ENCODE results near the gene CHD5.
"Not testable (repeated sequence)": the region's sequence is repeated elsewhere in the genome, so short reads cannot be mapped to it uniquely, and the experiment has no call there.

CHD5 gene

GRCh38 chr1:6180268-6180706, at the start of gene CHD5:
TSS of gene CHD5 (minus strand) at chr1:6180321. CDS start at chr1:6180023, 298 bp downstream.
- no peak for DNase-seq

GRCh38 chr1:6225651-6226050, 45.5 kb upstream of the CHD5 start:
- no peak for DNase-seq

- DNase-seq, result no peak
Observed at GRCh38 chr1:6224718-6225117, 44.6 kb upstream of the CHD5 start.

- DNase-seq, result no peak
Observed at GRCh38 chr1:6223617-6224016, 43.5 kb upstream of the CHD5 start.

GRCh38 chr1:6222636-6223035, 42.5 kb upstream of the CHD5 start:
- no peak for DNase-seq

- no peak for DNase-seq
Observed at GRCh38 chr1:6221210-6221784, 41.2 kb upstream of the CHD5 start.

- no peak for DNase-seq
Observed at GRCh38 chr1:6220236-6220635, 40.1 kb upstream of the CHD5 start.

GRCh38 chr1:6219641-6220040, 39.5 kb upstream of the CHD5 start:
- not testable (repeated sequence) for DNase-seq

GRCh38 chr1:6218375-6219164, 38.4 kb upstream of the CHD5 start:
- no peak for DNase-seq

GRCh38 chr1:6212193-6212959, 32.3 kb upstream of the CHD5 start:
- peak; percentile 31 for DNase-seq

GRCh38 chr1:6211731-6212130, 31.6 kb upstream of the CHD5 start:
- no peak for DNase-seq

- no peak for DNase-seq
Observed at GRCh38 chr1:6210591-6211355, 30.7 kb upstream of the CHD5 start.

GRCh38 chr1:6209661-6210580, 29.8 kb upstream of the CHD5 start:
- no peak for DNase-seq

GRCh38 chr1:6208723-6209660, 28.9 kb upstream of the CHD5 start:
- peak; percentile 60 for DNase-seq

- DNase-seq, result no peak
Observed at GRCh38 chr1:6207921-6208320, 27.8 kb upstream of the CHD5 start.

GRCh38 chr1:6207075-6207885, 27.2 kb upstream of the CHD5 start:
- DNase-seq, result no peak

- no peak for DNase-seq
Observed at GRCh38 chr1:6206520-6206855, 26.4 kb upstream of the CHD5 start.

GRCh38 chr1:6205849-6206519, 25.9 kb upstream of the CHD5 start, which contains the start of gene RNF207:
TSS of gene RNF207 (plus strand) at chr1:6206119. CDS start at chr1:6206536, 417 bp downstream.
- peak; percentile 23 for DNase-seq

- DNase-seq, result no peak
Observed at GRCh38 chr1:6202256-6202655, 22.1 kb upstream of the CHD5 start.

Data from inflammatory macrophage treated with lipopolysaccharide for 4 hours (primary cell).